ENCODE measurements around the gene STRA8.

Gene STRA8

GRCh38 chr7:135195156-135195555 lies 38.5 kb upstream of the STRA8 start:
- Mint-ChIP-seq H3K9me3 (no peaks in the 10 kb centered on the region), H3K27ac (no peak overlapping the region), H3K36me3 (ENCODE audit: insufficient read depth) (peaks cover 48% of the 10 kb centered on the region), H3K4me3 (no peak overlapping the region), H3K27me3 (no peaks in the 10 kb centered on the region), H3K4me1 (ENCODE audit: low read depth in 2 of 2) (peaks cover 0 to 2% of the 10 kb centered on the region in 2 donors)
- ATAC-seq (replicated peaks) (no peak), DNase-seq (no peak)

DNA sequence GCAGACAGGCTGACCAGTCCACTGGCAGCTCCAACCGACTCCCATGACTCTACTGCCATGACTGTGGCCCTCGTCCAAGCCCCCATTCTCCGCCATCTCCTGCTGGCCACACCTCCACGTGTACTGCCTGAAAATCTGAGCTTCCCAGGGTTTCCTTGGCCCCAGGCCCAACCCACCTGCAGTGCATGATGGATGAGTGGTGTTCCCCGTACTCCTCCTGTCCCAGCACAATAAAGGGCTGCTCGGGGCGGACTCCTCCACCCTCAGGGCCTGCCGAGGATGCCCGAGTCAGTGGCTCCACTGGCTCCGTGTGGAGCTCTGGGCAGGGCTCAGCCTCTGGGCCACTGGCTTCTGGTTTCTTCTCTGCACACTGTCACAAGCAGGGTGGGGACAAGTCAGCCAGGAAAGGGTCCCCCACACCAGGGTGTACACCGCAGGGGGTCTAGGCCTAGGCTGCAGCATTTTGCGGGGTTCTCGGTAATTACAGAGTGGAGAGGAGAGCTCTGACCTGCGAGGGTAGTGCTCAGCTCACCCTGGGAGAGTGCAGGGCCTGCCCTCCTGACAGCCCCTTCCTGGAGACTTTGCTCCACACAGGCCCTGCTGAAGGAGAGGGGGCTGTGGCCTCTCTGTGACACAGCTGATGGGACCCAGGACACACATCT lies 37.5 kb upstream of the STRA8 start:
- H3K27me3 Mint-ChIP-seq: no peaks in the 10 kb centered on the region
- no peaks in the 10 kb centered on the region for H3K9me3 Mint-ChIP-seq
- peaks cover 48% of the 10 kb centered on the region for H3K36me3 Mint-ChIP-seq (ENCODE audit: insufficient read depth)
- peaks cover 0 to 2% of the 10 kb centered on the region in 2 donors for H3K4me1 Mint-ChIP-seq (ENCODE audit: low read depth in 2 of 2)
- H3K27ac Mint-ChIP-seq: peak overlapping the region; percentile 55 to 67
- H3K4me3 Mint-ChIP-seq: no peak overlapping the region
- DNase-seq: no peak
- ATAC-seq (replicated peaks): no peak

GRCh38 chr7:135197343-135197742 lies 36.3 kb upstream of the STRA8 start:
- H3K27ac Mint-ChIP-seq: peak overlapping the region in 1 of 2 donors; percentile 25
- no peak for ATAC-seq (replicated peaks)
- peaks cover 3 to 4% of the 10 kb centered on the region in 2 donors for H3K4me1 Mint-ChIP-seq (ENCODE audit: low read depth in 2 of 2)
- no peak for DNase-seq
- no peaks in the 10 kb centered on the region for H3K27me3 Mint-ChIP-seq
- H3K4me3 Mint-ChIP-seq: no peak overlapping the region
- H3K9me3 Mint-ChIP-seq: no peaks in the 10 kb centered on the region
- peaks cover 45% of the 10 kb centered on the region for H3K36me3 Mint-ChIP-seq (ENCODE audit: insufficient read depth)

DNA sequence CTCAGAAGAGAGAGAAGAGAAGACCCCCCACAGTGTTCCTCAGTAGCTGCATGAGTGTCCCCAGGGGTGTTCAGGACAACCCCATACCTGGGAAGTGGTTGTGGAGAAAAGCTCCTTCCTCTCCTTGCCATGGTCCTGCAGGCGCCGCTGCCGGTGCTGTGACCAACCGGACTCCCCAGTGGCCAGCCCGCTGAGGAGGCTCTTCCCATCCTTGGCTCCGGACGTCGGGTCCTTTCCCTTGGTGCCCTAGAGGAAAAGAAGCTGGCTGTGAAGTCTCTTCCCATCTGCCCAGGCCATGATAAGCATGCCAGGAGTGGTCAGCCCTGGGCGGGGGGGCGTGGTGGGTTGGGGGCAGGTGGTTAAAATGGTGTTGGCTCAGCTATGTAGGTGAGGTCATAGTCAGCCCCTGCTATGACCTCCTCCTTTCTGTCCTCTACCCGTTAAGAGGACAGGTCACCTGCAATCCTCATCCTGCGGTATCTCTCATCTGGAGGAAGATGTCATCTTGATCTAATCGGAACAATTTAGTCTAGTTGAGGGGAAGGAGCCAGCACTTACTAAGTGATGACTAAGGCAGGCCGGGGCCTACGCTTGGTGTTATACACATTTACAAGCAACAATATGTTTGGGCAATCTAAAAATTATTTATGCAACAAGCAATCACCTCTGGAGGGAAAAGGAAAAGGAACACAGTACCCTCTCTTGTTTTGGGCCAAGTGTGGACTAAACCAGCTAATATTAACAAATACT lies 35.6 kb upstream of the STRA8 start:
- no peak for ATAC-seq (replicated peaks)
- Mint-ChIP-seq H3K9me3 (no peaks in the 10 kb centered on the region), H3K27ac (peak overlapping the region in 1 of 2 donors; percentile 25), H3K4me3 (no peak overlapping the region), H3K27me3 (no peaks in the 10 kb centered on the region), H3K36me3 (ENCODE audit: insufficient read depth) (peaks cover 44% of the 10 kb centered on the region), H3K4me1 (ENCODE audit: low read depth in 2 of 2) (peaks cover 4% of the 10 kb centered on the region in 2 donors)
- DNase-seq: no peak

DNA sequence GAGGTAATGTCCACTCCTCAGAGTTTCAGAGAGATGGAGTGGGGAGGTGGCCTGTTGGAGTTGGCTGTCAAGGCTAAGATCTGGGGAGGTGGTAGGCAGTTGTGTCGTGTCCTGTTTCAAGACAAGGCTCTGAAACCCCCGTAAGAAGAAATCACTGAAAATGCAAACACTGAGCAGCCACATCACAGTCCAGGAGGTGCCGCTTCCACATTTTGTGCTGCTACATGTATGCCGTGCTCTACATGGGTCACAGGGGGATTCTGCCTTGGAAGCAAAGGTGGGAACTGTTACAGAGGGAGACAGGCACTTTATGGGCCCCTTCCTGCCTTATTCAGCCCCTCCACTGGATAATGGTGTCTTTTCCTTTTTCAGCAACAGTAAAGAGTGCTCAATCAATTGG lies 34.2 kb upstream of the STRA8 start:
- Mint-ChIP-seq H3K4me1 (ENCODE audit: low read depth in 2 of 2) (peaks cover 4 to 10% of the 10 kb centered on the region in 2 donors), H3K36me3 (ENCODE audit: insufficient read depth) (peaks cover 43% of the 10 kb centered on the region), H3K27me3 (no peaks in the 10 kb centered on the region), H3K27ac (no peak overlapping the region), H3K4me3 (no peak overlapping the region), H3K9me3 (no peaks in the 10 kb centered on the region)
- no peak for ATAC-seq (replicated peaks)
- DNase-seq: no peak

GRCh38 chr7:135200821-135201331 lies 32.8 kb upstream of the STRA8 start:
- Mint-ChIP-seq H3K4me1 (ENCODE audit: low read depth in 2 of 2) (peaks cover 8 to 15% of the 10 kb centered on the region in 2 donors), H3K27me3 (no peaks in the 10 kb centered on the region), H3K36me3 (ENCODE audit: insufficient read depth) (peaks cover 37% of the 10 kb centered on the region), H3K4me3 (no peak overlapping the region), H3K9me3 (no peaks in the 10 kb centered on the region), H3K27ac (no peak overlapping the region)
- DNase-seq: no peak
- ATAC-seq (replicated peaks): no peak

GRCh38 chr7:135201350-135201749 lies 32.3 kb upstream of the STRA8 start:
- no peaks in the 10 kb centered on the region for H3K9me3 Mint-ChIP-seq
- H3K27ac Mint-ChIP-seq: peak overlapping the region in 1 of 2 donors; percentile 13
- peaks cover 10 to 15% of the 10 kb centered on the region in 2 donors for H3K4me1 Mint-ChIP-seq (ENCODE audit: low read depth in 2 of 2)
- H3K4me3 Mint-ChIP-seq: no peak overlapping the region
- ATAC-seq (replicated peaks) (no peak), DNase-seq (no peak)
- H3K36me3 Mint-ChIP-seq (ENCODE audit: insufficient read depth): peaks cover 38% of the 10 kb centered on the region
- no peaks in the 10 kb centered on the region for H3K27me3 Mint-ChIP-seq

DNA sequence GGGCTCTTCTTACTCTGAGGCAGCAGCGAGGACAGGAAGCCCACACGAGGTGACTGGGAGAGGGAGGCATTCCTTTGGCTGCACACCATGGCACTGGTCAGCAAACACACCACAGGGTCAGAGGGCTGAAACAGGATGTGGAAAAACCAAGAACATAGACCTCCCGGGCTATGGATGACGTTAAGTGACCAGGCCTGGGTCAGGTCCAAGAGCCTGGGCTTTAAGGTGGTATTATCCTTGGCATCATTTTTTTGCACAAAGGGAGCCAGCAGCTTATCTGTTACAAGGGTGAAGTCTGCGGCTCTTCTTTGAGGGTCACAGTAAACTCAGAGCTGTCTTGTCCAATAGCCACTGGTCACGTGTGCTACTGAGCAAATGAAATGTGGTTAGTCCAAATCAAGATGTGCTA lies 29.3 kb upstream of the STRA8 start:
- peaks cover 30% of the 10 kb centered on the region for H3K36me3 Mint-ChIP-seq (ENCODE audit: insufficient read depth)
- no peaks in the 10 kb centered on the region for H3K27me3 Mint-ChIP-seq
- no peaks in the 10 kb centered on the region for H3K9me3 Mint-ChIP-seq
- peaks cover 20 to 25% of the 10 kb centered on the region in 2 donors for H3K4me1 Mint-ChIP-seq (ENCODE audit: low read depth in 2 of 2)
- DNase-seq: no peak
- H3K27ac Mint-ChIP-seq: no peak overlapping the region
- ATAC-seq (replicated peaks): no peak
- H3K4me3 Mint-ChIP-seq: no peak overlapping the region

DNA sequence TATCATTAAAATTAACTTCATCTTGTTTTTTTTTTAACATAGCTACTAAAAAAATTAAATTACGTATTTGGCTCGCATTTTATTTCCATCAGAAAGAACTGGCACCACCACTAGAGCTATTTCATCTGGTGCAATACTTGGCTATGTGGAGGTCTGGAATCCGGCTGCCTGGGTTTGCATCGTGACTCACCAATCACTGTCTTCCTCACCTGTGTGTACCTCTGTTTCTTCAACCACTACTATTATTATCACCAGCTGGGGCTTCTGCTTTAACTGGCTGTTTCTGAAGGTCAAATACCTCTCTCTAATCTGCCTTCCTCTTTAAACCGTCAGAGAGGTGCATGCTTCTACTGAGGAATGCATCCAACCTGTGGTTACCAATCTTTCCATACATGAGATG lies 28.8 kb upstream of the STRA8 start:
- ATAC-seq (replicated peaks) (no peak), DNase-seq (no peak)
- Mint-ChIP-seq H3K4me3 (no peak overlapping the region), H3K36me3 (ENCODE audit: insufficient read depth) (peaks cover 31% of the 10 kb centered on the region), H3K27ac (peak overlapping the region in 1 of 2 donors; percentile 19), H3K9me3 (no peaks in the 10 kb centered on the region), H3K27me3 (no peaks in the 10 kb centered on the region), H3K4me1 (ENCODE audit: low read depth in 2 of 2) (peaks cover 20 to 26% of the 10 kb centered on the region in 2 donors)

- peaks cover 30% of the 10 kb centered on the region for H3K36me3 Mint-ChIP-seq (ENCODE audit: insufficient read depth)
- no peak overlapping the region for H3K27ac Mint-ChIP-seq
- DNase-seq (no peak), ATAC-seq (replicated peaks) (no peak)
- H3K4me1 Mint-ChIP-seq (ENCODE audit: low read depth in 2 of 2): peaks cover 25 to 36% of the 10 kb centered on the region in 2 donors
- no peaks in the 10 kb centered on the region for H3K9me3 Mint-ChIP-seq
- no peaks in the 10 kb centered on the region for H3K27me3 Mint-ChIP-seq
- no peak overlapping the region for H3K4me3 Mint-ChIP-seq
These were observed 27.8 kb upstream of the STRA8 start for GRCh38 chr7:135205850-135206249.

DNA sequence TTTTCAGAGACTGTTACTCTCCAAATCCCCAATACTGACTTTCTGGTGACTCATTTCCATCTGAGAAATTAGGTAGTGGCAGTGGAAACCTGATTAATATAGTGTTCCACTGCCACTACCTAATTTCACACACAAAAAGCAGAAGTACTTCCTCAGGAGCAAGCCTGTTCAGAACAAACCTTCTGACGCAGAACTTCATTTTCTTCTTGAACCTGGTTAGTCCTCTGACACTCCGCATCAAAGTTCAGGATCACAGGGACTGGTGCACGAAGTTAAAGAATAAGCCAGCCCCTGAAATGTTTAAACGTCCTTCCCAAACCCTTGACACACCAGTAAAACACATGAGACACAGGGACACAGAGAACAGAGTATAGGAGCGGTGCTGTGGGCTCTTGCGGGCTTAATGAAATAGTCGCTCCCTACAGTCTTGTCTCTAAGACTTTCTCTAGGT lies 26.7 kb upstream of the STRA8 start:
- H3K27ac Mint-ChIP-seq: no peak overlapping the region
- H3K27me3 Mint-ChIP-seq: no peaks in the 10 kb centered on the region
- H3K4me3 Mint-ChIP-seq: no peak overlapping the region
- DNase-seq (no peak), ATAC-seq (replicated peaks) (no peak)
- H3K4me1 Mint-ChIP-seq (ENCODE audit: low read depth in 2 of 2): peaks cover 27 to 35% of the 10 kb centered on the region in 2 donors
- peaks cover 23% of the 10 kb centered on the region for H3K36me3 Mint-ChIP-seq (ENCODE audit: insufficient read depth)
- H3K9me3 Mint-ChIP-seq: no peaks in the 10 kb centered on the region

GRCh38 chr7:135207406-135208101 lies 26.1 kb upstream of the STRA8 start:
- DNase-seq (no peak), ATAC-seq (replicated peaks) (no peak)
- Mint-ChIP-seq H3K27ac (no peak overlapping the region), H3K27me3 (no peaks in the 10 kb centered on the region), H3K4me3 (no peak overlapping the region), H3K36me3 (ENCODE audit: insufficient read depth) (peaks cover 21% of the 10 kb centered on the region), H3K9me3 (no peaks in the 10 kb centered on the region), H3K4me1 (ENCODE audit: low read depth in 2 of 2) (peaks cover 24 to 36% of the 10 kb centered on the region in 2 donors)

DNA sequence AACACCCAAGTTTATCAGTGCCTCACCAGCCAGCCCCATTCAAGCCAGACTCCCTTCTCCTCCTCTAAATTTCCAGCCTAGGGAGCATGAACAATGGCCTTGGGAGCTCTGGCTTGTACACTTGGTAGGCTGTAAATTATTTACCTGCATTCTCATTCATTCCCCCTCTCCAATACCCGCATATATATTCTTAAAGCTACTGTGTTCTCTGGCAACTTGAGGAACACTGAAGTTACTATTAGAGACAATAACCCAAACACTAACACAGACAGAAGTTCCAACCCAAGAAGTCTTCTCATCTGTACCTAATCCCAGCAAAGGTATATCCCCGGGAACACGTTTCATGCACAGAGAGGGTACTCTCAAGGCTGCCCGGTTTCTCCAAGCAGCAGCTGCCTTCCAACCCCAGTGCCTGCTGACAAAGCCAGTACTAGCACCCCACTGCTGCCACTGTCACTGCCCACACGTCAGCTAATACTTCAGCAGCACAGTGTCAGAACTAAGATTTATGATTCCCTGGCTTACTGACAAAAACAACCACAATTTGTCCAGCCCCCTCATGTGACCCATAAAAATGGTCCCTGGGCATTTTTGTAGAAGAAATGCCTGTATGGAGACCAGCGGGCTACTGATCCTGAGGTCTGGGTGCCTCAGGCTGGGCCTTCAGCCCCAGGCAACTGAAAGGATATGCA lies 25.4 kb upstream of the STRA8 start:
- peaks cover 24 to 36% of the 10 kb centered on the region in 2 donors for H3K4me1 Mint-ChIP-seq (ENCODE audit: low read depth in 2 of 2)
- H3K4me3 Mint-ChIP-seq: peak overlapping the region in 1 of 2 donors; percentile 34
- H3K36me3 Mint-ChIP-seq (ENCODE audit: insufficient read depth): peaks cover 21% of the 10 kb centered on the region
- no peaks in the 10 kb centered on the region for H3K9me3 Mint-ChIP-seq
- H3K27me3 Mint-ChIP-seq: no peaks in the 10 kb centered on the region
- DNase-seq (no peak), ATAC-seq (replicated peaks) (no peak)
- no peak overlapping the region for H3K27ac Mint-ChIP-seq
